Right atrium auricular region (tissue), 2 donors: ENCODE measurements around the gene FBXL17. TPM values are rescaled to one million over a fixed set of nuclear protein-coding genes. Genes with fewer than 3 reads are reported as not detected.

Experiments
- DNase-seq: peaks from one replicate; pipeline ENCODE4 v3.0.0-alpha.2; 2019; ENCODE audit warnings: low spot score
- H3K27ac ChIP-seq, 2 donors: fragments of 200-600 bp; sonication (generic); 1 replicate in 1 of 2; 2 replicates in 1 of 2; pipeline ENCODE4 v1.5.1; 2016 to 2019
- H3K27me3 ChIP-seq, 2 donors: fragments of 200-600 bp; sonication (generic); one replicate each; pipeline versions ENCODE4 v1.5.1 to v1.6.0; 2017 to 2019
- H3K36me3 ChIP-seq: fragments of 200-600 bp; sonication (generic); one replicate; pipeline ENCODE4 v1.5.1; 2016
- H3K4me1 ChIP-seq, 2 donors: fragments of 200-600 bp; sonication (generic); one replicate each; pipeline versions ENCODE4 v1.5.1 to v1.6.0; 2017 to 2019
- H3K4me3 ChIP-seq, 2 donors: fragments of 200-600 bp; sonication (generic); 1 replicate in 1 of 2; 2 replicates in 1 of 2; pipeline ENCODE4 v1.5.1; 2017 to 2019; ENCODE audit warnings: mild to moderate bottlenecking in 1 of 2, moderate library complexity in 1 of 2
- H3K9me3 ChIP-seq, 2 donors: fragments of 200-600 bp; sonication (generic); one replicate each; pipeline ENCODE4 v1.5.1; 2019
- total RNA-seq, 2 donors: library from RNA; depleted of rRNA; stranded (reverse); fragments of >200 nt; gene quantifications; one replicate each; pipeline ENCODE4 v1.1.0, GENCODE V29; 2016
- TF ChIP-seq, protein P1 (sequence below), 2 donors: fragments of 200-600 bp; sonication (generic); IDR thresholded peaks; one replicate each; pipeline ENCODE4 v1.5.1; 2019; ENCODE audit warnings: antibody characterized with exemption in 2 of 2

Gene FBXL17
- total RNA-seq, 2 donors from 2014 or later = 16.1 to 31.7 TPM

DNA sequence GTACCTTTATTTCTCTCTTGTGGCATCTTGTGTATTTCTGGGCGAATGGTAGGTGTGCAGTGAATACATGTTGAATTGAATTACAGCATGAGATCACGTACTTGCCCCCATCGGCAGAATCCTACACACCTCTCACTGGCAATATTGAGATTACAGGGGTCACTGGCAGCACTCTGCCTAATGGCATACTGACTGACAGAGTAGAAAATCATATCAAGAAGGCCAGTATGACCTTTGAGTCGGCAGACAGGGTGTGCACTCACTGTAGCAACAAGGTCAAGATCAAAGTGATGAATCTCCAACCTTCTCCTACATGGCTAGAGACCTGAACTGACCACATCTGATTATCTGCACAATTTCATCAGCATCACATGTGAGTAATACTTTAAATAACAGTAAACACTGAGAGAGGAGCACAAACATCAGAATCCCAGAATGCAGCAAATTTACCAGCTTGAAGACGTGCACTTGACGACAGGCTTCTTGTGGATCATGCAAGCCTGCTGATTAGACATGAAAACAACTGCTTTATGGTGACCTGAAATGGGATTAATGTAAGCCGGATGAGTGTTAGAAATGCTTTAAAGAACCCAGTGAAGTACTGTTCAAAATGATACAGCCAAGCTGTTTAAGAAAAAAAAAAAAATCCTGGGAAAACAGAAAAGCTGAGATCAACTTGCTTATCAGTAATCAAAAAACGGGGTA, 444.1 kb downstream of the FBXL17 start:
- H3K9me3 ChIP-seq = no peaks in the 10 kb centered on the region
- no peaks in the 10 kb centered on the region for H3K27me3 ChIP-seq
- no peak overlapping the region for H3K4me3 ChIP-seq
- peaks cover 0 to 7% of the 10 kb centered on the region in 2 donors for H3K4me1 ChIP-seq
- TF ChIP-seq, protein P1, sequence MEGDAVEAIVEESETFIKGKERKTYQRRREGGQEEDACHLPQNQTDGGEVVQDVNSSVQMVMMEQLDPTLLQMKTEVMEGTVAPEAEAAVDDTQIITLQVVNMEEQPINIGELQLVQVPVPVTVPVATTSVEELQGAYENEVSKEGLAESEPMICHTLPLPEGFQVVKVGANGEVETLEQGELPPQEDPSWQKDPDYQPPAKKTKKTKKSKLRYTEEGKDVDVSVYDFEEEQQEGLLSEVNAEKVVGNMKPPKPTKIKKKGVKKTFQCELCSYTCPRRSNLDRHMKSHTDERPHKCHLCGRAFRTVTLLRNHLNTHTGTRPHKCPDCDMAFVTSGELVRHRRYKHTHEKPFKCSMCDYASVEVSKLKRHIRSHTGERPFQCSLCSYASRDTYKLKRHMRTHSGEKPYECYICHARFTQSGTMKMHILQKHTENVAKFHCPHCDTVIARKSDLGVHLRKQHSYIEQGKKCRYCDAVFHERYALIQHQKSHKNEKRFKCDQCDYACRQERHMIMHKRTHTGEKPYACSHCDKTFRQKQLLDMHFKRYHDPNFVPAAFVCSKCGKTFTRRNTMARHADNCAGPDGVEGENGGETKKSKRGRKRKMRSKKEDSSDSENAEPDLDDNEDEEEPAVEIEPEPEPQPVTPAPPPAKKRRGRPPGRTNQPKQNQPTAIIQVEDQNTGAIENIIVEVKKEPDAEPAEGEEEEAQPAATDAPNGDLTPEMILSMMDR (IDR thresholded peaks at IDR 0.05) = no peak
- no peak for DNase-seq
- no peak overlapping the region for H3K27ac ChIP-seq
- no peaks in the 10 kb centered on the region for H3K36me3 ChIP-seq

DNA sequence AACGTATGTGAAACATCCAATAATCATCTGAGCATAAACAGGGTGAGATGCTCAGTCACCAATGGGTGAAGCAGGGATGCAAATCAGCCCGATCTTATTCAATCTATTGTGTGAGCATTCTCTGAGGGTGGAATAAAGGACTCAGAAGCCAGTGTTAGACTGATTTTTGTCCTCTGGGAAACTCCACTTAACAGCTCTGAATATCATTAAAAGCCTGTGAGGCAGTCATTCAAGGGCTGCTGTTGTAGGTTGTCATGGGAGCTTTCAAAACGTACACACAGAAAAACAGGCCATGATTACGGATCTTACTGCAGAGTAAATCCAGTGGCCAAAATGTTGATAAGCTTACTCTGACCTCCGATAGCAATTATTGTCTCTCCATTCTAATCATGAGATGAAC, 444.7 kb downstream of the FBXL17 start:
- no peaks in the 10 kb centered on the region for H3K36me3 ChIP-seq
- H3K4me1 ChIP-seq = peaks cover 0 to 7% of the 10 kb centered on the region in 2 donors
- no peaks in the 10 kb centered on the region for H3K27me3 ChIP-seq
- H3K27ac ChIP-seq = no peak overlapping the region
- no peak for DNase-seq
- H3K9me3 ChIP-seq = no peaks in the 10 kb centered on the region
- TF ChIP-seq, protein P1 (IDR thresholded peaks at IDR 0.05) = no peak
- no peak overlapping the region for H3K4me3 ChIP-seq

DNA sequence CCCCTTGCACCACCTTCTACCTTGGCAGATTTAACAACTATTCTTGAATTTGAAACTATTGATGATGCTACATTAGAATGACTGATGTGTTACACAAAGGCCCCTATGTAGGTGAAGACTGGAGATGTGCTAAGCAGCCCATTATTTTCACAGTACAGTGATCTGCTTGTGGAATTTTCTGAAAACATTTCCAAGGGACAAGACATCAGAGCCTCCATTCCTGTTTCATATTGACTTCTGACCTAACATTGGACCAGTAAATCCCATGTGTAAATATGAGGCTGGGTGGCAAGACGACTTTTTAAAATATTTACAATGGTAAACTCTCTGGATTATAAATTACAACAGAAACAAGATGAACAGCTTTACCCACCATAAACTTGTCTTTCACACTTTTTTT, 445.4 kb downstream of the FBXL17 start:
- TF ChIP-seq, protein P1 (IDR thresholded peaks at IDR 0.05) = no peak
- no peaks in the 10 kb centered on the region for H3K36me3 ChIP-seq
- no peaks in the 10 kb centered on the region for H3K27me3 ChIP-seq
- H3K27ac ChIP-seq = no peak overlapping the region
- H3K4me3 ChIP-seq = no peak overlapping the region
- no peak for DNase-seq
- no peaks in the 10 kb centered on the region for H3K9me3 ChIP-seq
- peaks cover 0 to 7% of the 10 kb centered on the region in 2 donors for H3K4me1 ChIP-seq

DNA sequence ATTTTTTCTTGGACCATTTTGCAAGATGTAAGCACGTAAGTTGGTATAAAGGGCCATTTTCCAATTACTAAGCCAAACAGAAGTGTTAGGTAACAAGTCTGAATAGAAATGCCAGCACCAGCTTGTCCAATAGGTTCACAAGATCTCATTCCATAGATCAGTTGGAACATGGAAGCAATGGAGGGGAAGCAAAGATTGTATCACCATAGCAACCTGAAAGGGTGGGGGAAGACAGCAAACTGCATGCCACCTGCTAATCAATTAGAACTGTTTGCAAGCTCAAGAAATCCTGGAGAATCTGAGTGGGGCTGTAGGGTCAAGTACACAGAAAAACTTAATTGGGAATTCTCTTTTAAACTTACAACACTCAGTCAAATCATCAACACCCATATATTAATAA, 446.3 kb downstream of the FBXL17 start:
- Histone ChIP-seq H3K27ac (no peak overlapping the region), H3K4me1 (peaks cover 0 to 7% of the 10 kb centered on the region in 2 donors), H3K36me3 (no peaks in the 10 kb centered on the region), H3K9me3 (no peaks in the 10 kb centered on the region), H3K4me3 (no peak overlapping the region), H3K27me3 (no peaks in the 10 kb centered on the region)
- TF ChIP-seq, protein P1 (IDR thresholded peaks at IDR 0.05) = no peak
- DNase-seq = no peak

DNA sequence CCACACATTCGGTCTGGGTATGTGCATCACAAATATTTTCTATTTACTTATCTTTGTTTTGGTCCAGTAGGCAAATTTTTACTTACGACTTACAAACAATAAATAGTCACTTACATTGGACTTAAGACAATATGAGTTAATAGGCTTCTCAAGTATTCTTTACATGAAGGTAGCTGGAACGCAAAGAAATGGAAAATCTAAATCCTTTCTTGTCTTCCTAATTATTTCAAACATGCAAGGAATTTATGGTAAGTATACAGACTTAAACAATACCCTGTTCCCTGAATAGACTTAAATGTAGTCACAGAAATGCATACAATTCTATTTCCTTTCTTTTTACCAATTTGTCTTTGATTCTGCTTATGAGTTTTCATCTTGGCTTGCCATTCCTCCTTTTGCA, 448.6 kb downstream of the FBXL17 start:
- Histone ChIP-seq H3K4me1 (peaks cover 0 to 7% of the 10 kb centered on the region in 2 donors), H3K27me3 (no peaks in the 10 kb centered on the region), H3K4me3 (no peak overlapping the region), H3K9me3 (no peaks in the 10 kb centered on the region), H3K36me3 (no peaks in the 10 kb centered on the region), H3K27ac (no peak overlapping the region)
- DNase-seq = no peak
- TF ChIP-seq, protein P1 (IDR thresholded peaks at IDR 0.05) = no peak

DNA sequence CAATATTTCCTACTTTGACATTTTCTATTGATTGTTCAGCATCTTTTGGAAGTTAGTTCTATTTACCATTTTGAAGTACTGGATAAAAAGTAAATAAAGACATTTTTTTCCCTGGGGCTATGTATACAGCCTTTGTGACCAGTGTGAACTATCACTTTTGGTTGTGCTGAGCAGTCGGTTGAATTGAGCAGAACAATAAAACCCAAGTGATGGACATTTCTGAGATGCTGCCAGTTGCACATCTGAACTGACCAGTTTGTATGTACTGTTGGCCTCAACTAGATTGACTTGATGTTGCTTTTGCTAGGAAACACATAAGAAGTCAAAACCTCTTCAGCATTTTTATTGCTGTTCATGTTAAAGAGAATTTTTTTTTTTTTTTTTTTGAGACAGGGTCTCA, 451.0 kb downstream of the FBXL17 start:
- TF ChIP-seq, protein P1 (IDR thresholded peaks at IDR 0.05) = no peak
- H3K9me3 ChIP-seq = no peaks in the 10 kb centered on the region
- no peaks in the 10 kb centered on the region for H3K27me3 ChIP-seq
- no peaks in the 10 kb centered on the region for H3K4me1 ChIP-seq
- H3K36me3 ChIP-seq = no peaks in the 10 kb centered on the region
- no peak overlapping the region for H3K4me3 ChIP-seq
- no peak overlapping the region for H3K27ac ChIP-seq
- DNase-seq = no peak
